Activated CD8-positive, alpha-beta memory T cell treated with anti-CD3 and anti-CD28 coated beads, Interleukin-2, amount 10 ng/mL, durations not matched to agents 7 days and 5 days (primary cell): ENCODE results near the gene UFSP2. TPM values are rescaled to one million over a fixed set of nuclear protein-coding genes. Genes with fewer than 3 reads are reported as not detected.

ENCODE experiments used
- ATAC-seq: fragments of 150-1000 bp; cut with Tn5 transposase; one replicate; pipeline ENCODE4 v1.10.0; 2021; ENCODE audit warnings: moderate library complexity
- CTCF ChIA-PET: fragments of 350-600 bp; sonication (Branson Sonifier 250); formaldehyde crosslinking; loops from one replicate; lab custom pipeline; 2021; ENCODE audit warnings: antibody characterized with exemption; lab: Charles Lee
- DNase-seq: peaks from one replicate; pipeline ENCODE4 v3.0.0-alpha.2; 2020
- H3K27ac Mint-ChIP-seq: one replicate; pipeline ENCODE4 v1.8.0; 2021; ENCODE audit warnings: mild to moderate bottlenecking, mixed read lengths
- H3K27me3 Mint-ChIP-seq: one replicate; pipeline ENCODE4 v1.8.0; 2021; ENCODE audit warnings: mixed read lengths
- H3K36me3 Mint-ChIP-seq: one replicate; pipeline ENCODE4 v1.8.0; 2021; ENCODE audit warnings: mild to moderate bottlenecking, mixed read lengths
- H3K4me1 Mint-ChIP-seq: one replicate; pipeline ENCODE4 v1.8.0; 2021; ENCODE audit warnings: mixed read lengths
- H3K4me3 Mint-ChIP-seq: one replicate; pipeline ENCODE4 v1.8.0; 2021; ENCODE audit warnings: mild to moderate bottlenecking, moderate library complexity, mixed read lengths
- H3K9me3 Mint-ChIP-seq: one replicate; pipeline ENCODE4 v1.8.0; 2022; ENCODE audit warnings: low read depth, mixed read lengths
- total RNA-seq, 2 experiments: library from RNA; stranded (reverse); gene quantifications; one replicate each; pipeline ENCODE4 v1.2.3, GENCODE V29; 2021

The UFSP2 gene
- total RNA-seq, 2 experiments from 2014 or later, result 17.5 to 18.1 TPM

GRCh38 chr4:185387957-185388356 is 37.8 kb downstream of the UFSP2 start:
- Mint-ChIP-seq H3K4me1 (peaks cover 12% of the 10 kb centered on the region), H3K9me3 (no peaks in the 10 kb centered on the region), H3K27me3 (no peaks in the 10 kb centered on the region), H3K36me3 (peaks cover 3% of the 10 kb centered on the region), H3K4me3 (no peak overlapping the region), H3K27ac (no peak overlapping the region)
- DNase-seq, result no peak
- CTCF ChIA-PET, result interaction anchor here (3.0 kb wide), 1 partner anchor 8 kb away, joined by 10 read pairs; the partner anchor contains the start of genes ANKRD37 and LRP2BP
- ATAC-seq, result no peak

GRCh38 chr4:185384930-185385331 is 40.8 kb downstream of the UFSP2 start:
- H3K4me3 Mint-ChIP-seq, result no peak overlapping the region
- CTCF ChIA-PET, result interaction anchor here (3.0 kb wide), 1 partner anchor 11 kb away, joined by 10 read pairs; the partner anchor contains the start of genes ANKRD37 and LRP2BP
- H3K27me3 Mint-ChIP-seq, result no peaks in the 10 kb centered on the region
- ATAC-seq (no peak), DNase-seq (no peak)
- peaks cover 8% of the 10 kb centered on the region for H3K36me3 Mint-ChIP-seq
- peaks cover 12% of the 10 kb centered on the region for H3K4me1 Mint-ChIP-seq
- H3K9me3 Mint-ChIP-seq, result peaks cover 6% of the 10 kb centered on the region
- H3K27ac Mint-ChIP-seq, result no peak overlapping the region

GRCh38 chr4:185384061-185384460 is 41.7 kb downstream of the UFSP2 start:
- CTCF ChIA-PET, result no interaction called here
- H3K4me3 Mint-ChIP-seq, result no peak overlapping the region
- DNase-seq, result no peak
- no peak overlapping the region for H3K27ac Mint-ChIP-seq
- H3K4me1 Mint-ChIP-seq, result peaks cover 12% of the 10 kb centered on the region
- no peak for ATAC-seq
- peaks cover 8% of the 10 kb centered on the region for H3K36me3 Mint-ChIP-seq
- H3K9me3 Mint-ChIP-seq, result peaks cover 6% of the 10 kb centered on the region
- no peaks in the 10 kb centered on the region for H3K27me3 Mint-ChIP-seq

GRCh38 chr4:185383451-185383850 is 42.3 kb downstream of the UFSP2 start:
- Mint-ChIP-seq H3K4me3 (no peak overlapping the region), H3K9me3 (peaks cover 6% of the 10 kb centered on the region), H3K27me3 (no peaks in the 10 kb centered on the region), H3K27ac (no peak overlapping the region), H3K36me3 (peaks cover 8% of the 10 kb centered on the region), H3K4me1 (peaks cover 12% of the 10 kb centered on the region)
- CTCF ChIA-PET, result no interaction called here
- ATAC-seq (no peak), DNase-seq (no peak)

- peaks cover 6% of the 10 kb centered on the region for H3K9me3 Mint-ChIP-seq
- no peak for ATAC-seq
- no peak overlapping the region for H3K27ac Mint-ChIP-seq
- DNase-seq, result no peak
- no peak overlapping the region for H3K4me3 Mint-ChIP-seq
- peaks cover 8% of the 10 kb centered on the region for H3K36me3 Mint-ChIP-seq
- CTCF ChIA-PET, result no interaction called here
- no peaks in the 10 kb centered on the region for H3K27me3 Mint-ChIP-seq
- peaks cover 12% of the 10 kb centered on the region for H3K4me1 Mint-ChIP-seq
These were observed 43.0 kb downstream of the UFSP2 start for GRCh38 chr4:185382754-185383153.

- DNase-seq, result no peak
- H3K9me3 Mint-ChIP-seq, result peaks cover 6% of the 10 kb centered on the region
- H3K27ac Mint-ChIP-seq, result no peak overlapping the region
- peaks cover 12% of the 10 kb centered on the region for H3K4me1 Mint-ChIP-seq
- no peaks in the 10 kb centered on the region for H3K27me3 Mint-ChIP-seq
- ATAC-seq, result no peak
- CTCF ChIA-PET, result no interaction called here
- peaks cover 8% of the 10 kb centered on the region for H3K36me3 Mint-ChIP-seq
- no peak overlapping the region for H3K4me3 Mint-ChIP-seq
These were observed 44.2 kb downstream of the UFSP2 start for GRCh38 chr4:185381288-185382196.

- no peak overlapping the region for H3K27ac Mint-ChIP-seq
- peaks cover 12% of the 10 kb centered on the region for H3K4me1 Mint-ChIP-seq
- CTCF ChIA-PET, result no interaction called here
- ATAC-seq (no peak), DNase-seq (no peak)
- H3K27me3 Mint-ChIP-seq, result no peaks in the 10 kb centered on the region
- H3K36me3 Mint-ChIP-seq, result peaks cover 8% of the 10 kb centered on the region
- peaks cover 6% of the 10 kb centered on the region for H3K9me3 Mint-ChIP-seq
- no peak overlapping the region for H3K4me3 Mint-ChIP-seq
These were observed 45.4 kb downstream of the UFSP2 start for GRCh38 chr4:185380320-185380719.

GRCh38 chr4:185379326-185380295 is 46.2 kb downstream of the UFSP2 start:
- Mint-ChIP-seq H3K27ac (no peak overlapping the region), H3K4me3 (no peak overlapping the region), H3K36me3 (peaks cover 8% of the 10 kb centered on the region), H3K4me1 (peaks cover 4% of the 10 kb centered on the region), H3K27me3 (no peaks in the 10 kb centered on the region), H3K9me3 (peaks cover 6% of the 10 kb centered on the region)
- ATAC-seq, result no peak
- CTCF ChIA-PET, result no interaction called here
- no peak for DNase-seq

- no peak for ATAC-seq
- Mint-ChIP-seq H3K27ac (no peak overlapping the region), H3K27me3 (no peaks in the 10 kb centered on the region), H3K36me3 (peaks cover 6% of the 10 kb centered on the region), H3K4me1 (no peaks in the 10 kb centered on the region), H3K4me3 (no peak overlapping the region), H3K9me3 (peaks cover 6% of the 10 kb centered on the region)
- CTCF ChIA-PET, result no interaction called here
- DNase-seq, result no peak
These were observed 47.5 kb downstream of the UFSP2 start for GRCh38 chr4:185378264-185378663.

GRCh38 chr4:185374573-185374972 is 51.2 kb downstream of the UFSP2 start:
- ATAC-seq, result no peak
- CTCF ChIA-PET, result no interaction called here
- H3K36me3 Mint-ChIP-seq, result peaks cover 1% of the 10 kb centered on the region
- no peak for DNase-seq
- H3K9me3 Mint-ChIP-seq, result no peaks in the 10 kb centered on the region
- no peak overlapping the region for H3K4me3 Mint-ChIP-seq
- H3K27ac Mint-ChIP-seq, result no peak overlapping the region
- no peaks in the 10 kb centered on the region for H3K4me1 Mint-ChIP-seq
- no peaks in the 10 kb centered on the region for H3K27me3 Mint-ChIP-seq

- H3K9me3 Mint-ChIP-seq, result no peaks in the 10 kb centered on the region
- ATAC-seq (no peak), DNase-seq (no peak)
- H3K36me3 Mint-ChIP-seq, result peaks cover 1% of the 10 kb centered on the region
- no peaks in the 10 kb centered on the region for H3K27me3 Mint-ChIP-seq
- H3K4me1 Mint-ChIP-seq, result no peaks in the 10 kb centered on the region
- no peak overlapping the region for H3K27ac Mint-ChIP-seq
- H3K4me3 Mint-ChIP-seq, result no peak overlapping the region
- CTCF ChIA-PET, result no interaction called here
These were observed 51.7 kb downstream of the UFSP2 start for GRCh38 chr4:185374027-185374426.

- no peaks in the 10 kb centered on the region for H3K9me3 Mint-ChIP-seq
- peaks cover 3% of the 10 kb centered on the region for H3K36me3 Mint-ChIP-seq
- H3K4me1 Mint-ChIP-seq, result no peaks in the 10 kb centered on the region
- CTCF ChIA-PET, result no interaction called here
- no peak for DNase-seq
- no peak for ATAC-seq
- H3K27ac Mint-ChIP-seq, result no peak overlapping the region
- H3K27me3 Mint-ChIP-seq, result no peaks in the 10 kb centered on the region
- H3K4me3 Mint-ChIP-seq, result no peak overlapping the region
These were observed 54.1 kb downstream of the UFSP2 start for GRCh38 chr4:185371702-185372101.

- DNase-seq (no peak), ATAC-seq (no peak)
- Mint-ChIP-seq H3K36me3 (peaks cover 5% of the 10 kb centered on the region), H3K27ac (no peak overlapping the region), H3K4me1 (no peaks in the 10 kb centered on the region), H3K27me3 (no peaks in the 10 kb centered on the region), H3K4me3 (no peak overlapping the region), H3K9me3 (no peaks in the 10 kb centered on the region)
- CTCF ChIA-PET, result no interaction called here
These were observed 55.4 kb downstream of the UFSP2 start for GRCh38 chr4:185370268-185370949.
